GM12864 (cell line): ENCODE data around the gene KLHL8.

Experiments used
- DNase-seq: peaks from one replicate; pipeline ENCODE4 v3.0.0-alpha.2; 2011; ENCODE audit warnings: low read depth
- H3K4me3 ChIP-seq: 2 replicates; pipeline ENCODE4 v1.5.1; 2011; ENCODE audit warnings: mild to moderate bottlenecking, low read depth, low read length, control low read depth
- CTCF ChIP-seq: IDR thresholded peaks from 2 replicates; pipeline ENCODE4 v1.5.1; 2011; ENCODE audit warnings: low read depth, mild to moderate bottlenecking, moderate library complexity, low read length, control low read depth, inconsistent platforms; ENCODE audit errors: missing control alignments

KLHL8 gene

GRCh38 chr4:87128006-87128705 lies 92.3 kb downstream of the KLHL8 start:
- no peak for DNase-seq
- H3K4me3 ChIP-seq, result no peak overlapping the region
- no peak for TF ChIP-seq CTCF

- TF ChIP-seq CTCF, result no peak
- no peak for DNase-seq
- H3K4me3 ChIP-seq, result no peak overlapping the region
These were observed 94.4 kb downstream of the KLHL8 start for GRCh38 chr4:87126056-87126455.

GRCh38 chr4:87122252-87122651 lies 98.2 kb downstream of the KLHL8 start:
- H3K4me3 ChIP-seq, result no peak overlapping the region
- DNase-seq, result no peak

GRCh38 chr4:87121341-87122065 lies 98.9 kb downstream of the KLHL8 start:
- H3K4me3 ChIP-seq, result no peak overlapping the region
- no peak for DNase-seq
- no peak for TF ChIP-seq CTCF

More at GRCh38 chr4:87122252-87122651, 98.2 kb downstream of the KLHL8 start:
- no peak for TF ChIP-seq CTCF

- H3K4me3 ChIP-seq, result no peak overlapping the region
- no peak for TF ChIP-seq CTCF
- DNase-seq, result no peak
These were observed 99.8 kb downstream of the KLHL8 start for GRCh38 chr4:87120411-87121162.

- H3K4me3 ChIP-seq, result no peak overlapping the region
- no peak for TF ChIP-seq CTCF
- DNase-seq, result no peak
These were observed 100.4 kb downstream of the KLHL8 start for GRCh38 chr4:87120010-87120409.
